GM12878 (cell line): ENCODE results near the gene COLQ. TPM values are rescaled to one million over a fixed set of nuclear protein-coding genes. Genes with fewer than 3 reads are reported as not detected.

Experiments
- JUND ChIP-seq: IDR thresholded peaks from 2 replicates; pipeline ENCODE4 v1.6.1; 2012; ENCODE audit warnings: low read depth, mild to moderate bottlenecking, low read length, improper control_type of control experiment, moderate library complexity
- PAX8 ChIP-seq: fragments of 450-650 bp; IDR thresholded peaks from 2 replicates; pipeline ENCODE4 v1.6.1; 2017; ENCODE audit warnings: mild to moderate bottlenecking, moderate library complexity
- ZBTB33 ChIP-seq: fragments of 450-650 bp; IDR thresholded peaks from 2 replicates; pipeline ENCODE4 v1.6.1; 2017; ENCODE audit warnings: mild to moderate bottlenecking
- ZBTB40 ChIP-seq: fragments of 450-650 bp; IDR thresholded peaks from 2 replicates; pipeline ENCODE4 v1.6.1; 2016; ENCODE audit warnings: mild to moderate bottlenecking, moderate library complexity, borderline replicate concordance
- polyA plus RNA-seq, 11 experiments: library from polyadenylated mRNA; depleted of rRNA in 4 of 11; unstranded in 6 of 11; stranded (reverse) in 5 of 11; fragments of >200 nt; fragmentation: Nextera tagmentation in 4 of 11; fragmentation: Illumina TruSeq in 1 of 11; extraction: Ambion mirVana in 4 of 11; extraction: Trizol in 1 of 11; gene quantifications; 1 replicate in 1 of 11; 2 replicates in 10 of 11; pipeline versions ENCODE4 v1.2.1 to v1.2.3, GENCODE V29; 2011 to 2016; ENCODE audit warnings: inconsistent platforms in 2 of 11, missing spikeins in 2 of 11, low read depth in 1 of 11
- total RNA-seq, 4 experiments: library from RNA; depleted of rRNA in 3 of 4; stranded (reverse); fragments of >200 nt in 3 of 4; fragmentation: Illumina TruSeq in 1 of 4; extraction: Trizol in 1 of 4; gene quantifications; 2 replicates each; pipeline versions ENCODE4 v1.2.1 to v1.2.3, GENCODE V29; 2013 to 2021

COLQ gene
- total and polyA plus RNA-seq, 10 of the 15 experiments (the other 5 are each of a cell fraction or from before 2014, with no cell fraction given) = 0.13 to 2.7 (median 0.70) TPM

GRCh38 chr3:15496341-15496664, 25.2 kb downstream of the COLQ start (continued):
- no peak for TF ChIP-seq ZBTB33
- TF ChIP-seq ZBTB40 = no peak
- TF ChIP-seq PAX8 = no peak
- TF ChIP-seq JUND = no peak
- TF ChIP-seq, all 136 proteins: peak for 0
